GM21526 (cell line): ENCODE results near the gene OTOP1.
"Not testable (repeated sequence)": the region's sequence is repeated elsewhere in the genome, so short reads cannot be mapped to it uniquely, and the experiment has no call there.

ENCODE experiments used
- ATAC-seq: cut with Tn5 transposase; IDR thresholded peaks from one replicate; pipeline ENCODE4 v1.9.1; 2021; ENCODE audit warnings: moderate library complexity; ENCODE audit not compliant: unreplicated experiment, low FRiP score

Gene OTOP1

DNA sequence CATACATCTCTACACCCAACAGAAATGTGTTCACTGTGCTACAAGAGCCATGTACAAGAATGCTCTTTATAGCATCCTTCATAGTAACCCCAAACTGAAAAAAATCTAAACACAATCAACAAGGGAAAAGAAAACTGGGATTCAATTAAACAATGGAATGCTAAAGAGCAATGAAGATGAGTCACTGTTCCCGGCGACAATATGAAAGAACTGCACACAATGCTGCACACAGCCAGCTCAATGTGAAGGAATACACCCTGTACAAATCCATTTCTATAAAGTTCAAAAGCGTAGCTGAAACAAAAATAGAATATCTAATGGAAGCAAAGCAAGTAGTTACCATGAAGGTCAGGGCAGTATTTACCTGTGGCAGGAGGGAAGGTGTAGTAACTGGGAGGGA lies 12.8 kb upstream of the OTOP1 start:
- not testable (repeated sequence) for ATAC-seq

DNA sequence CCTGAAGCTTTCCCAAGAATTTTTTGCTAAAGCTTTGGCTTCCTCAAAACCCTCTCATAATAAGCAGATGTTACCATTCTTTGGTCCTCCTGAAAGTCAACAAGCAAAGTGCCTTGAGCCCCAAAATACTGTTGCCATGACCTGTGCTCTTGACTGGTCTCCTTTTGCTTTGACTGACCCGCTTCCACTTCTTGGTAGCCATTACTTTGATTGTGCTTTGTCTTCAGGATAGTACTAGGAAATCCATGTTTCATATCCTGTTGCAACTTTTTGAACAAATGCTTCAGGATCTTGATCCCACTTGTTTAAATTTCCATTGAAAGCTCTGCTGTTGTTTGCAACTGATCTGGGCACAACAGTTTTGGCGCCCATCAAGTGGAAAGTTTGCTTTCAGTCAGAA lies 6.9 kb upstream of the OTOP1 start:
- no peak for ATAC-seq

DNA sequence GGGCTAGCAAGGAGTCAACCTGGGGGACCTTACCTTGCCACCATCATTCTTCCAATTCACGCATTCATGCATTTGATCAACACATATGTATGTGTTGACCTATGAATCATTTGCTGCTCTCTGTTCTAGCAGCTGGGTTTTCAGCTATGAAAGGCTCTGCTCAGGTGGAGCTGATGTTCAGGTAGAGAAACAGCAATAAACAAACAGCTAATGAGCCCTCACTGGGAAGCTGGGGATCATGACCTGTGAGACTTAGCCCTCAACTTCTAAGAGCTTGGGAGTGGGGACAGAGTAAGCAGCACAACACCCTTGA lies 1.6 kb upstream of the OTOP1 start:
- no peak for ATAC-seq

DNA sequence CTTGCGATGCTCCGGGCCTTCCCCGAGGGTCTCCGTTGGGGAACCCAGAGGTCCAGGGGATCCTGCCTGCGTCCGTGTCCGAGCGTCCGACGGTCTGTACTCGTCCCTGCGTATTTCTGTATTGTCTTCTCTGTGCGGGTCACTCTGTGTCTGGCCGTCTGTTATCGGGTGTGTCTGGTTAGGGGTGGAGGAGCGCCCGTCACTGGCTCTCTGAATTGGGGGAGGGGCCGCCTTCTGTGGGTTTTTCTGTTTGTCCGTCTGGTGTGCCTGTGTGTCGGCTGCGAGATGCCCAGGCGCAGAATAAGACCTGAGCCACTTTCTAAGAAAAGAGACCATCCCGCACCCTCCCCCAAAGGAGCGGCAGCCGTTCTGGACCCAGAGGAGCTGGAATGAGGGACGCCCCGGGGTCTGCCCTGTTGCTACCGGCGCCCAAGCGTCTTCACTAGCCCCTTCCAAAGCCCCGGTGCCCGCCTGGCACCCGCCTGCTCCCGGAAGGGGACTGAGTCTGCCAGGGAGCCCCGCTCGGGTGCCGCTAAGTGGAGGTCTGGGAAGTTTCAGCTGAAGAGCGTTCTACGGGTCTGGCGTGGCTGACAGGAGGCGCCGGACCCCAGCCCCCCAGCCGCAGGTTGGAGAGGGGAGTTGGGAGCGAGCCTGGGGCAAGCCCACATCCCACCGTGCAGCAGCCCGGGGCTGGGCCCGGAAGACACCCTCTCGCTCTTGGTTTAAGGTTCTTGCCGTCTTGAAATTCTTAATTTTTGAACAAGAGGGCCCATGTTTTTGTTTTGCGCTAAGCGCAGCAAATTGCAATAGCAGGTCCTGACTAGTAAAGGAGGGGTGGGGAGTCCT lies 1.0 kb upstream of the OTOP1 start:
- ATAC-seq: no peak

DNA sequence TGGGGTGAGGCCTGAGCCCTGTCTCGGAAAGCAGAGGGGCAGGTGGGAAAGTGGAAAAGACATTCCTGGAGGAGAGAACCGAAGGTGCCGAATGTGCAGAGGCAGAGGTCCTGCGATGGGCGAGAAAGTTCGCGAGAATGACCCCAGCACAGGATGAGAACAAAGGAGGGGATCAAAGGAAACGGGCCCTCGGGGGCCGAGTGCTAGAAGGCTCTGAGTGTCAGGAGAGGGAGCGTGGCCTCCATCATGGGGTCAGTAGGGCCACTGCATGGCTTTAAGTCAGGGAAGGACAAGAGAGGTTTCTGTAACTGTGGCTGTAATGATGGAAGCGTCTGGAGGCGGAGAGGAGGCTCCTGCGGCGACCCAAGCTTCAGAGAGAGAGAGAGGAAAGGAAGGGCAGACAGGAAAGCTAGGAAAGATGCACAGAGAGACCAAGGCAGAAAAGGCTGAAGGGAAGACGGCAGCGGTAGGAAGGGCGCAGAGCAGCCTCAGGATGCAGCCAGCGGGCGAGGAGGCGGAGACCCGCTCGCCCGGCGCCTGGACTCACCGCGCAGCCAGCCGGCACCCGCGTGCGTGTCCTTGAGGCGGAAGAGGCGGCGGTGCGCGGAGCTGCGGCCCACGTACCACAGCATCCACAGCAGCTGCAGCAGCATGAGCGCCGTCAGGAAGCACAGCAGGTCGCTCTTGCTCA lies 669 bp downstream of the OTOP1 start:
- ATAC-seq: no peak

DNA sequence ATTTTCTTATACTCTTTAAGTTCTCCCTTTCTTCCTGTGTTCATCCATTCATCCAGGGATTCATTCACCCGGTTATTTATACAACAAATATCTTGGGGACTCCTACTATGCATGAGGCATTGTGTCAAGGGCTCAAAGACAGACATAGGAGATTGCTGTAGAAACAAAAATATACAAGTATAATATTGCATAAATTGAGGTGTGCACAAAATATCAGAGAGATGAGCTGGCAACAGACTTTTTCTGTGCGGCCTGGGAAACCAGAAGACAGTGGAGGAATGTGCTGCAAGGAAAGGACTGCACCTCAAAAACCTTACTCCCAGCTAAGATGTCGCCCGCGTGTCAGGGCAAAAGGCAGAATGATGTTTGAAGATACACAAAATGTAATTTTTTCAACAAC lies 9.6 kb downstream of the OTOP1 start:
- ATAC-seq: no peak

DNA sequence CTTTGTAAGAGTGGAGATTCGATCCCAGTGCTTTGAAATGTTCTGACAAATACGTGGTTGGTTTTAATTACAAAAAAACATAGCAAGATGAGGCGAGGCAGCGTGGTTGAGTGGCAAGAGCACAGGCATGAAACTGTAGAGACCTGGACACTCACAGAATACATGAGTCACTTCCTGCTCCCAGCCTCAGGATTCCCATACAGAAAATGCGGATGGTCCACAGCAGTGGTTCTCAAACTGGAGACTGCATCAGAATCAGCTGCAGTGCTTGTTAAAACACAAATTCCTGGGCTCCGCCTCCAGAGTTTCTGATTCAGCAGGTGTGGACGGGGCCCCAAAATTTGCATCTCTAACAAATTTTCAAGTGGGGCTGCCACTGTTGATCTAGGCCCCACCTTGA lies 10.1 kb downstream of the OTOP1 start:
- ATAC-seq: no peak

DNA sequence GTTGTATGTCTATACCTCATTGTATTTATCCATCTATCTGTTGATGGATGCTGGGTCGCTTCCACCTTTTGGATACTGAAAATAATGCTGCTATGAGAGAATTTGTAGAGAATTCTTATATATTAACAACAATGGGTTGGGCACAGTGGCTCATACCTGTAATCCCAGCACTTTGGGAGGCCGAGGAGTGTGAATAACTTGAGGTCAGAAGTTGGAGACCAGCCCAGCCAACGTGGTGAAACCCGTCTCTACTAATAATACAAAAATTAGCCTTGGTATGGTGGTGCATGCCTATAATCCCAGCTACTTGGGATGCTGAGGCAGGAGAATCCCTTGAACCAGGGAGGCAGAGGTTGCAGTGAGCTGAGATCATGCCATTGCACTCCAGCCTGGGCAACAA lies 13.1 kb downstream of the OTOP1 start:
- ATAC-seq: not testable (repeated sequence)

DNA sequence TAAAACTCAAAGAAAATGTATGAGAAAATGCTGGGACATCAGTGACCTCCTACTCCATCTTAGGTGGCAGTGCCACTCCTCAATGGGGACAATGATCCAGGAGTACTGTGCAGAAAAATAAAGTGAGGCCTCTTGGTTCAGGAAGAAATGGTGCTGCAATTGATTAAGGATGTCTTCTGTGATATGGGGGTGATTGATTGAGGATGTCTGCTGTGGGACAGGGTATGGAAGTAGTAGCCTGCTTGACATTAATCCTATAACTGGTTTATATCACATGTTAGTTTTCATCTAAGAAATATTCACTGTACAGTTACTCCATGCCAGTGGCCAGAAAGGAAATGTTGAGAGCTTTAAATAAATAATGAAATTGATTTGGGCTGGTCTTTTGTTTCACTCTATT lies 20.5 kb downstream of the OTOP1 start:
- ATAC-seq: no peak

DNA sequence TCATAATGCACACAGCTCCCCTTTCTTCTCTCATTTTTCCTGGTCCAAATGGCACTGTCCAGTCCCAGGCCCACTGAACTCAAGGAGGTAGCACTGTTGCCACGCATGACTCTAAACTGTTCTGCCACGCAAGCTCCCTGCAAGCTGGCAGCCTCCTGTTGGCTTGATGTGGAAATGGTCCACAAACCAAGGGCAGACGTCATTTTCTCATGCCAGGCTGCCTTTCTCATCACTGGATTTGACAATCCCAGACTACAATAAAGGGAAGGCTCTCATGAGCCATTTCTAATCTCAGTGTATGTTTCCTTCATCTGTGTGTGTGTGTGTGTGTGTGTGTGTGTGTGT lies 22.4 kb downstream of the OTOP1 start:
- no peak for ATAC-seq

DNA sequence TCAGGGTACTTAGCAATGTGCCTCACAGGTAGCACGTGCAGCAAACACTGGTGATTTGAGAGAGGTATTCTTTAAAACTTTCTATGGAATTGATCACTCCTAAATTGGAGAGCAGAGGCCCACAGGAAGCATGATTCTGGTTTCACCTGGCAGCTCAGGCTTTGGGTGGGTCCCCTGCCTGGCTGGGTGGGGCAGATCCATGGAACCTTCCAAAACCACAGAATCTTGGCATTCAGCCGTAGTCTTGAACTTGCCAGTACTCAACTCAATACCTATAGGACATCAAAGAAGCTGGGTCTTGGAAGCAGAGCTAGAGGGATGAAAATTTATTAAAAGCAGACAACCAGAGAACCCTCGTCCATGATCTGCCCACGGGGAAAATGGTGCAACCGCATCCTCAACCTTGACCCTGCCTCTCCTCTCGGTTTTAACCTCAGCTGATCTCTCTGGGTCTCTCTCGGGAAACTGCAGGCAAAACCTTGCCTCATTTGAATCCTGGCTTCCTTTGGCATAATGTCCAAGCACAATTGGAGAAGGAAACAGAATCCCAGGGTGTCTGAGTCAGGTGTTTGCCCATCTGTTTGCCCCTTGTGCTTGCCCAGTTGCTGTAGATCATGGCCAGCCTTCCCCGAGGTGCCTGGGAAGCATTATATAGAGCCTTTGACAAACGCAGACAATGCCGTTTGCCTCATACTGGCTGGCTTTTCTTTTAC lies 22.9 kb downstream of the OTOP1 start:
- ATAC-seq: no peak

DNA sequence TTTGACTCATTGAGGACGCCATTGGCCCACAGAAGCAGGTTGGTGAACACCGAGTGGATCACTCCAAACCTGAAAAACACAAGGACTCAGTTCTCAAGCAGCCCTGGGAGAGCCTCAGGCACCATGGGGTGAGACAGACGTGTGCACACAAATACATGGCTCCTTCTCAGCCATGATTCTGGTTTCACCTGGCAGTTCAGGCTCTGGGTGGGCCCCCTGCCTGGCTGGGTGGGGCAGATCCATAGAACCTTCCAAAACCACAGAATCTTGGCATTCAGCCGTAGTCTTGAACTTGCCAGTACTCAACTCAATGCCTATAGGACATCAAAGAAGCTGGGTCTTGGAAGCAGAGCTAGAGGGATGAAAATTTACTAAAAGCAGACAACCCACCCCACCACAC lies 24.2 kb downstream of the OTOP1 start:
- no peak for ATAC-seq

DNA sequence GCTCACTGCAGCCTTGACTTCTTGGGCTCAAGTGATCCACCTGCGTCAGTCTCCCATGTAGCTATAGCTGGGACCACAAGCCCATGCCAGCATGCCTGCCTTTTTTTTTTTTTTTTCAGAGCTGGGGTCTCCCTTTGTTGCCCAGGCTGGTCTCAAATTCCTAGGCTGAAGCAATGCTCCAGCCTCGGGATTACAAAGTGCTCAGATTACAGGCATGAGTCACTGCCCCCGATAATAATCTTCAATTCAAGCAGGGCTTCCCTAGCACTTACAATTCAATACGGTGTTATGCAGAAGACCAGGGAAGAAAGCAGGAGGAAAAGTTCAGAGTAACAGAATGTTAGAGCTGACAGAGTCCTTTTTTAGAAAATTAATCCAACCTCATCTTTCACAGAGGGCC lies 26.1 kb downstream of the OTOP1 start:
- no peak for ATAC-seq

DNA sequence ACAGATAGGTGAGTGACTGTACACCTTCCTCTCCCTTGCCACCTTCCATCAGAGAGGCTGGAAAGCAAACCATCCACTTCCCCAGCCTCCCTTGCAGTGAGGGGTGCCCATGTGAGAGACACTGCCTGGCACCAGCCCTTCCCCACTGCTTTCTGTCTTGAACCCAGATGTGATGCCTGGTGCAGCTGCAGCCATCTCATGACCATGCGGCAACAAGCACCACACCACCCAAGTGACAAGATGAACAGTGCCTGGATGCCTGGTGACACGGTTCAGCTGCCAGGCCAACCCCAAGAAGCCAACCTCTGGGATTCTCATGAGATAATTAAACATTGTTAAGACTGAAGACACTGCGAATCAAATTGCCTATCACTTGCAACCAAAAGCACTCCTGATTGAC lies 31.4 kb downstream of the OTOP1 start:
- ATAC-seq: no peak

DNA sequence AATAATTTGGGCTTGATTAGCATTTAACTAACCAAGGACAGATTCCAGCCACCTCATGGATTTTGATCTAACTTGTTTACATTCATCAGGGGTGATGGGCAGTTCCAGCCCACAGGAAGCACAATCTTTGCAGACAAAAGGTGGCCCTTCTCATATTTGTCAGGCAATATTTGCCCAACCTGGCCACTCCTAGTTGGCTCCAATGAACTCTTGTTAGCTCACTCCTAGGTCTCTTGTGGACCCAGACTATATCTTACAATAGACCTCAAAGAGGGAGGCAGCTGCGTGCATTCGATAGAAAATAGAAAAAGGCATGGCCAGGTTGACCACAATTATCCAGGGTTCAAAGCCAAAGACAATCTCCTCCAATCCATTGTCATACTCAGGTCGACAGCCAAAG lies 38.2 kb downstream of the OTOP1 start:
- not testable (repeated sequence) for ATAC-seq

DNA sequence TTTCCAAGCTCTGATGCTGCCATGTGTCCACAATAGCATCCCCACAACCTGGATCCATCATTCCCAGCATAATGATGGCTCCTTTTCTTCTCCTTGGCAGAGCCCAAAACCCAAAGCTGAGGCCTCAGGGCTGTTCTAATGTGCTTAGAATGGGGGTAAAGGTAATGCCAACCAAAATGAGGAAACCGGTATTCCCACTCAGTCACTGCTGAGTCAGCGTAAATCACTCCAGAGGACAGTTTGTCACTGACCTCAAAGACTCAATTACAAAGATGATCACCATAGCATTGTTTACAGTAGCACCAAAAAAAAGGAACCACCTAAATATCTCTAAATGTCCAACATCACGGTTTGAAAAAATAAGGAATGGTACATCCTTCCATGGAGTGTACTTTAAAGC lies 41.2 kb downstream of the OTOP1 start:
- ATAC-seq: no peak

DNA sequence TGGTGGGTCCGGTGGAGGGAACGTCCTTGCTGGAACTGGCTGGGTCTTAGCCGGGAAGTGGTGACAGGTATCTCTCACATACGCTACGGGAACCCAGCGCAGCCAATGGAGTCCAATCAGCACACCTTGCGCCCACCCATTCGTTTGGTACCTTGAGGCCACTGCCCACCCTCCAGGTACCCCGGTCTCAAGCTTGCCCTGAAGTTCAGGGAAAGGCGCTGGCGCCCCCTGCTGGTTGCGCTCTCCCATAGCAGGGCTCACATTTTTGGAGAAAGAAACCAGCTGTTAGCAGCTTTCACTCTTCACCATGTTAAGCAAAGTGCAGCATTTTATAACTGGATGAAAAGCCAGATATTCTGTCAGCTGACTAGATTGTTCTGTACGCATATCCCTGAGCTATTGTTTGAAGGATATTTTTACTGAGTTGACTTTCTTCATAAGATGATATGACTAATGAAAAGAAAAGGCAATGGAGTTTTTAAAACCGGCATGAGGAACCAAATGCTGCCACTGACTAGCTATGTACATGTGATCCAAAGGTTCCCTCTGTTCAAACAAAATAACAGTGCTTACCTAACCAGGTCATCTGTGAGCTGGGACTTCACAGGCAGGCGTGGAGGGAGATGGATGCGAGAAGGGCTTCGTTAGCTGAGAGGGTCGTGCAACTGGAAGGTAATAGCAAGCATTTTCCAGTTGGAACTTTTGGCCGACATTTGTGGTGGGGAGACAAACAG lies 43.7 kb downstream of the OTOP1 start:
- ATAC-seq: no peak

DNA sequence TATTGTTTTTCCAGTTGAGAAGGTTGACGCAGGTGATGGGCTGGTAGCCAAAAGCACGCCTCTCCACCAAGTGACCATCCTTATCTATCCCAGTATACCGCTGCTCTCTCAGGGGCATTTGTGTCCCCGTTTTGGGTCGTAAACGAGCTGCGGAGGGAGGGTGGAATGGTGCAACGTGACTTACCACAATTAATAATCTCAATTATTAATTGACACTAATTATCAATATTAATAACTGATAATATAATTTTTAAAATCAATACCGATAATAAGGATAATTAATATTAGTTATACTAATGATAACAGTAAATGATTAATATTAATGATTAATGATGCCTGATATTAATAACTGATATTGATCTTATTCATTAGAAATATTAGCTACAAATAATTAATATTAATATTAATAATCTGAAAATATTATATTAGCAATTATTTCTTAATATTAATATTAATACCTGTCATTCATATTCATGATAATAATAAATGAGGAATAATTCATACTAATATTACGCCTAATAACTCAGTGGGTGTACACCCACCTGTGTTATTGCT lies 56.1 kb downstream of the OTOP1 start:
- no peak for ATAC-seq

DNA sequence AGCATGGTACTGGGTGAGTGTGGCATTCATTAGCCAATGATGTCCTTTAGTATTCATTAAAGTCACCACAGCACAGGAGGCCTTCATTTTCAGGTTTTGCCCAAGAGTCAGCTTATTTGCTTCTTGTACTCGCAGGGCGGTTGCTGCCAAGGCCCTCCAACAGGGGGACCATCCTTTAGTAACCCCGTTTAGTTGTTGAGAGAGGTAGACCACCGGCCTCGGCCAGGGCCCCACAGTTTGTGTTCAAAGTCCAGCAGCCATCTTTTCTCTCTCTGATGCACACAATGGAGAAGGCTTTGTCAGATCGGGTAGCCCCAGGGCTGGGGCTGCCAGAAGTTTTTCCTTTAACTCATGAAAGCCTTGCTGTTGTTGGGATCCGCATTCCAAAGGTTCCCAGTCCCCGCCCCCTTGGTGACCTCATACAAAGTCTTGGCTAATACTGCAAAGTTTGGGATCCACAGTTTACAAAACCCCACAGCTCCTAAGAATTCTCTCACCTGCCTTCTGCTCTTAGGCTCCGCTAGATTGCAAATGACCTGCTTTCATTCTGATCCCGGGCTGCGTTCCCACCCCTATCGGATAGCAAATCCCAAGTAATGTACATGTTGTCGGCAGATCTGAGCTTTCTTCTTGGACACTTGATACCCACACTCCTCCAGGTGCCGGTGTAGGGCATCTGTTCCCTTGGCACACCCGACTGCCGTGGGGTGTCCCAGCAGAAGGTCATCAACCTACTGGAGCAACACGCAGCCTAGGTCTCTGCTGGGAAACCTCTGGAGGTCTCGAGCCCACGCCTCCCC lies 58.5 kb downstream of the OTOP1 start:
- ATAC-seq: not testable (repeated sequence)

DNA sequence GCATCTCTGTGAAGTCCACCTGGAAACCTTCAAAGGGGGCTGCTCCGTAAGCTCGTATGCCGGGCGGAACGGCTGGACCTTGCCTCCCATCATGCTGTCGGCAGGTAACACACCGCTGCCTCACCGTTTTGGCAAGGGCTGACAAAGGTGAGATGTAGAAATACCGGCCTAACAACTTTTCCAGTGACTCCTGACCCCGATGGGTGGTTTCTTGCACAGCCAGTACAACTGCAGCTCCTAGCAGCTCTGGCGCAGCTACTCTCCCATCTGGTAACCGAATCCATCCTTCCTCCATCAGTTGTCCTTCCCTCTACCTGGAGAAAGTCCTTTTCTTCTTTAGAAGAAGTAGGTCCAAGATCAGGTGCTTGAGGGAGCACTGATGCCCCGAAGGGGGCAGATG lies 59.7 kb downstream of the OTOP1 start:
- ATAC-seq: not testable (repeated sequence)
